Stimulated activated CD4-positive, alpha-beta T cell treated with anti-CD3 and anti-CD28 coated beads, Interleukin-1b, Interleukin-23, amount 100 ng/mL, for 48 hours (primary cell): Measurements from ENCODE around the gene TSPAN9.

Experiments
- DNase-seq: peaks from one replicate; pipeline ENCODE4 v3.0.0-alpha.2; 2020

The TSPAN9 gene

GRCh38 chr12:3326156-3326849, 249.1 kb downstream of the TSPAN9 start:
- DNase-seq: no peak

- DNase-seq: no peak
Observed at GRCh38 chr12:3326850-3327780, 249.9 kb downstream of the TSPAN9 start.

- no peak for DNase-seq
Observed at GRCh38 chr12:3328081-3328480, 250.9 kb downstream of the TSPAN9 start.

GRCh38 chr12:3328571-3328970, 251.4 kb downstream of the TSPAN9 start:
- DNase-seq: no peak

- DNase-seq: no peak
Observed at GRCh38 chr12:3329361-3329760, 252.2 kb downstream of the TSPAN9 start.

GRCh38 chr12:3330976-3331510, 253.9 kb downstream of the TSPAN9 start:
- DNase-seq: no peak

GRCh38 chr12:3332188-3332587, 255.0 kb downstream of the TSPAN9 start:
- no peak for DNase-seq

GRCh38 chr12:3333583-3333982, 256.4 kb downstream of the TSPAN9 start:
- DNase-seq: no peak

- no peak for DNase-seq
Observed at GRCh38 chr12:3333991-3334391, 256.8 kb downstream of the TSPAN9 start.

GRCh38 chr12:3335078-3335487, 257.9 kb downstream of the TSPAN9 start:
- no peak for DNase-seq
